H9 (cell line): ENCODE results near the gene LONP2. TPM values are rescaled to one million over a fixed set of nuclear protein-coding genes. Genes with fewer than 3 reads are reported as not detected.

Source experiments
- DNase-seq: peaks from one replicate; pipeline ENCODE4 v3.0.0-alpha.2; 2017
- H2AFZ ChIP-seq: one replicate; pipeline ENCODE4 v1.6.1; 2013; ENCODE audit warnings: mild to moderate bottlenecking, low read length, control low read depth, moderate library complexity
- H2AK5ac ChIP-seq: 2 replicates; pipeline ENCODE4 v1.6.1; 2013; ENCODE audit warnings: low read length, control low read depth, mixed read lengths; ENCODE audit not compliant: insufficient read length
- H2BK120ac ChIP-seq: one replicate; pipeline ENCODE4 v1.6.1; 2013; ENCODE audit warnings: low read depth, mild to moderate bottlenecking, low read length, control low read depth, inconsistent platforms; ENCODE audit not compliant: poor library complexity, severe bottlenecking
- H2BK12ac ChIP-seq: 2 replicates; pipeline ENCODE4 v1.6.1; 2013; ENCODE audit warnings: low read length, control low read depth, mixed read lengths, low read depth; ENCODE audit not compliant: insufficient read length
- H2BK15ac ChIP-seq: 2 replicates; pipeline ENCODE4 v1.6.1; 2013; ENCODE audit warnings: low read depth, low read length, control low read depth
- H2BK20ac ChIP-seq: one replicate; pipeline ENCODE4 v1.6.1; 2013; ENCODE audit warnings: low read depth, mild to moderate bottlenecking, low read length, control low read depth, inconsistent platforms; ENCODE audit not compliant: poor library complexity, severe bottlenecking
- H2BK5ac ChIP-seq: 2 replicates; pipeline ENCODE4 v1.6.1; 2013; ENCODE audit warnings: low read length, control low read depth, mixed read lengths; ENCODE audit not compliant: insufficient read length
- H3K14ac ChIP-seq: 2 replicates; pipeline ENCODE4 v1.6.1; 2013; ENCODE audit warnings: low read length, control low read depth; ENCODE audit not compliant: insufficient read depth
- H3K18ac ChIP-seq: 2 replicates; pipeline ENCODE4 v1.6.1; 2013; ENCODE audit warnings: low read depth, mild to moderate bottlenecking, mixed read lengths, low read length, control low read depth; ENCODE audit not compliant: insufficient read length
- H3K23ac ChIP-seq: 2 replicates; pipeline ENCODE4 v1.6.1; 2013; ENCODE audit warnings: low read length, control low read depth, mixed read lengths, low read depth; ENCODE audit not compliant: insufficient read length
- H3K23me2 ChIP-seq: 2 replicates; pipeline ENCODE4 v1.6.1; 2013; ENCODE audit warnings: low read depth, mild to moderate bottlenecking, mixed read lengths, low read length, control low read depth; ENCODE audit not compliant: insufficient read length, poor library complexity, severe bottlenecking
- H3K27ac ChIP-seq: 2 replicates; pipeline ENCODE4 v1.5.1; 2013; ENCODE audit warnings: low read length, control low read depth, mixed read lengths, low read depth; ENCODE audit not compliant: insufficient read length
- H3K27me3 ChIP-seq: 2 replicates; pipeline ENCODE4 v1.6.1; 2013; ENCODE audit warnings: low read length, control low read depth, inconsistent platforms; ENCODE audit not compliant: insufficient read depth
- H3K4ac ChIP-seq: 2 replicates; pipeline ENCODE4 v1.6.1; 2013; ENCODE audit warnings: low read depth, mild to moderate bottlenecking, control low read depth, inconsistent platforms, low read length, moderate library complexity
- H3K4me1 ChIP-seq: 2 replicates; pipeline ENCODE4 v1.6.1; 2013; ENCODE audit warnings: low read length, control low read depth, inconsistent platforms; ENCODE audit not compliant: insufficient read depth
- H3K4me2 ChIP-seq: 2 replicates; pipeline ENCODE4 v1.6.1; 2013; ENCODE audit warnings: low read length, control low read depth, mixed read lengths; ENCODE audit not compliant: insufficient read length, insufficient read depth
- H3K56ac ChIP-seq: 2 replicates; pipeline ENCODE4 v1.6.1; 2013; ENCODE audit warnings: low read depth, mild to moderate bottlenecking, mixed read lengths, low read length, control low read depth; ENCODE audit not compliant: insufficient read length
- H3K79me1 ChIP-seq: 2 replicates; pipeline ENCODE4 v1.6.1; 2013; ENCODE audit warnings: low read depth, mild to moderate bottlenecking, moderate library complexity, low read length, control low read depth, inconsistent platforms; ENCODE audit not compliant: insufficient read depth, poor library complexity, severe bottlenecking
- H3K79me2 ChIP-seq: 2 replicates; pipeline ENCODE4 v1.6.1; 2013; ENCODE audit warnings: low read length, control low read depth, inconsistent platforms; ENCODE audit not compliant: insufficient read depth
- H3K9ac ChIP-seq: 2 replicates; pipeline ENCODE4 v1.6.1; 2013; ENCODE audit warnings: low read length, control low read depth, mixed read lengths; ENCODE audit not compliant: insufficient read length; ENCODE audit errors: extremely low read depth
- H3K9me3 ChIP-seq: one replicate; pipeline ENCODE4 v1.6.1; 2013; ENCODE audit warnings: low read depth, low read length, inconsistent platforms; ENCODE audit not compliant: control insufficient read depth
- H3T11ph ChIP-seq: one replicate; pipeline ENCODE4 v1.6.1; 2013; ENCODE audit warnings: mild to moderate bottlenecking, low read length, control low read depth, inconsistent platforms
- H4K20me1 ChIP-seq: one replicate; pipeline ENCODE4 v1.6.1; 2013; ENCODE audit not compliant: control insufficient read depth, insufficient read length, insufficient read depth
- H4K5ac ChIP-seq: 2 replicates; pipeline ENCODE4 v1.6.1; 2013; ENCODE audit warnings: low read depth, mild to moderate bottlenecking, mixed read lengths, low read length, control low read depth; ENCODE audit not compliant: insufficient read length
- H4K8ac ChIP-seq: replicated peaks from 2 replicates; pipeline ENCODE4 v1.6.1; 2013; ENCODE audit warnings: low read length, control low read depth, mixed read lengths, low read depth; ENCODE audit not compliant: insufficient read length
- H4K91ac ChIP-seq: 2 replicates; pipeline ENCODE4 v1.6.1; 2013; ENCODE audit warnings: low read depth, mild to moderate bottlenecking, moderate library complexity, mixed read lengths, low read length, control low read depth; ENCODE audit not compliant: insufficient read length
- H3K27ac Mint-ChIP-seq, 3 experiments: 2 replicates in 2 of 3; 3 replicates in 1 of 3; pipeline ENCODE4 v1.8.0; 2020 to 2021; ENCODE audit warnings: mixed read lengths in 3 of 3, mild to moderate bottlenecking in 1 of 3, moderate library complexity in 1 of 3
- H3K27me3 Mint-ChIP-seq: 2 replicates; pipeline ENCODE4 v1.8.0; 2021; ENCODE audit warnings: low read depth, mild to moderate bottlenecking, moderate library complexity, mixed read lengths
- H3K36me3 Mint-ChIP-seq, 3 experiments: 2 replicates in 2 of 3; 3 replicates in 1 of 3; pipeline ENCODE4 v1.8.0; 2020 to 2021; ENCODE audit warnings: low read depth in 3 of 3, mixed read lengths in 3 of 3; ENCODE audit not compliant: insufficient read depth in 1 of 3
- H3K4me1 Mint-ChIP-seq, 2 experiments: 2 replicates each; pipeline ENCODE4 v1.8.0; 2020; ENCODE audit warnings: mixed read lengths in 2 of 2
- H3K4me3 Mint-ChIP-seq, 2 experiments: 2 replicates in 1 of 2; 3 replicates in 1 of 2; pipeline ENCODE4 v1.8.0; 2020 to 2021; ENCODE audit warnings: mild to moderate bottlenecking in 2 of 2, mixed read lengths in 2 of 2, moderate library complexity in 1 of 2
- H3K9me3 Mint-ChIP-seq, 2 experiments: 2 replicates in 1 of 2; 3 replicates in 1 of 2; pipeline ENCODE4 v1.8.0; 2020; ENCODE audit warnings: mild to moderate bottlenecking in 2 of 2, mixed read lengths in 2 of 2, moderate library complexity in 1 of 2
- CTCF ChIP-seq: fragments of 200-600 bp; sonication (generic); conservative IDR thresholded peaks from 3 replicates; pipeline ENCODE4 v1.8.0; 2021; ENCODE audit warnings: antibody characterized with exemption, mild to moderate bottlenecking
- WGBS: extraction: QIAGEN DNeasy Blood & Tissue Kit; methylation state at CpG from one replicate; pipeline ENCODE4 v1.1.7; 2013; ENCODE audit warnings: missing lambda C conversion rate, low lambda C conversion rate, mixed read lengths; ENCODE audit not compliant: insufficient read length; ENCODE audit errors: extremely low coverage; 5-methylcytosine and 5-hydroxymethylcytosine counted together
- total RNA-seq: library from RNA; stranded (reverse); gene quantifications from 2 replicates; pipeline ENCODE4 v1.2.1, GENCODE V29; 2021

The LONP2 gene
- total RNA-seq, 1 experiment from 2014 or later = 27.8 TPM

GRCh38 chr16:48358419-48358818, 114.3 kb downstream of the LONP2 start:
- no peak overlapping the region for H3K4me2 ChIP-seq
- H2BK5ac ChIP-seq = no peak overlapping the region
- no peak for TF ChIP-seq CTCF
- no CpG with 5 or more reads among the region's 3 CpGs for WGBS
- H3K27me3 ChIP-seq = no peaks in the 10 kb centered on the region
- H3K14ac ChIP-seq = no peak overlapping the region
- no peak overlapping the region for H3K18ac ChIP-seq
- no peak overlapping the region for H4K8ac ChIP-seq
- no peak overlapping the region for H3K56ac ChIP-seq
- Mint-ChIP-seq H3K27ac (no peak overlapping the region), H3K27me3 (no peaks in the 10 kb centered on the region), H3K36me3 (peaks cover 0 to 32% (median 26%) of the 10 kb centered on the region in 3 experiments; a peak in 6 of 7 replicates), H3K9me3 (no peaks in the 10 kb centered on the region), H3K4me3 (no peak overlapping the region), H3K4me1 (peaks cover 8 to 13% of the 10 kb centered on the region in 2 experiments)
- no peak overlapping the region for H3K27ac ChIP-seq
- H3K23ac ChIP-seq = no peak overlapping the region
- no peak overlapping the region for H4K5ac ChIP-seq
- no peak overlapping the region for H2BK15ac ChIP-seq
- peaks cover 17% of the 10 kb centered on the region; the same call in 1 of the 2 replicates for H3K79me2 ChIP-seq
- DNase-seq = no peak
- H3K9me3 ChIP-seq = no peaks in the 10 kb centered on the region
- no peak overlapping the region for H3K9ac ChIP-seq
- no peak overlapping the region for H3T11ph ChIP-seq
- H2AFZ ChIP-seq = no peak overlapping the region
- H4K91ac ChIP-seq = no peak overlapping the region
- H4K20me1 ChIP-seq = no peaks in the 10 kb centered on the region
- H3K4me1 ChIP-seq = no peaks in the 10 kb centered on the region; the same call in 1 of the 2 replicates
- no peak overlapping the region for H2BK12ac ChIP-seq
- H2AK5ac ChIP-seq = no peak overlapping the region
- H2BK120ac ChIP-seq = no peak overlapping the region
- H3K23me2 ChIP-seq = no peaks in the 10 kb centered on the region
- H3K4ac ChIP-seq = no peak overlapping the region
- peaks cover 5% of the 10 kb centered on the region for H3K79me1 ChIP-seq
- H2BK20ac ChIP-seq = no peak overlapping the region
